ENCODE measurements around the gene METTL1.

- no peak for TF ChIP-seq CTCF (IDR thresholded peaks at IDR 0.05)
- TF ChIP-seq EZH2 (IDR thresholded peaks at IDR 0.05; ENCODE audit: borderline replicate concordance, insufficient read depth, low read depth, low read length, poor library complexity, severe bottlenecking) = no peak
These were observed 4.6 kb downstream of the METTL1 start for GRCh38 chr12:57767305-57767698.
